Measurements from ENCODE around the gene ZG16B. TPM values are rescaled to one million over a fixed set of nuclear protein-coding genes. Genes with fewer than 3 reads are reported as not detected.

ZG16B gene
- total RNA-seq, 4 donors from 2014 or later = 1.3 to 15.9 TPM; not detected in 2

DNA sequence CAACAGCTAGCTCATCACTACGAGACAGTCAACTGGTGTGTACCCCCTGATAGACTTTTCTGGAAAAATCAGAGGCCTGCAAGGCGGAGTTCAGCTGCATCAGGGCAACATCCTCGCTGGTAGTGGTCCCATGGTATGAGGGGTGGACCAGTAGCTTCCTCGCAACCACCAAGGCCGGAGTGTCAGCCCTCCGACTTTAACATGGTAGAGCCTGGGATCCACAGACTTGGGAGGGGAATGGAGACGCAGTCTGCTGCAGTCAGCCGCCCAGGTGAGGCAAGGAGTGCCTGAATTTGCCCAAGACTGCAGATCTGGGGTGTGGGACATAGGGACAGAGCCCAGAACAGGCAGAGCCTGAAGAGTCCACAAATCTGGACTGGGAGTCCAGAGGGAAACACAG lies 13.4 kb downstream of the ZG16B start:
- TF ChIP-seq, protein P1, sequence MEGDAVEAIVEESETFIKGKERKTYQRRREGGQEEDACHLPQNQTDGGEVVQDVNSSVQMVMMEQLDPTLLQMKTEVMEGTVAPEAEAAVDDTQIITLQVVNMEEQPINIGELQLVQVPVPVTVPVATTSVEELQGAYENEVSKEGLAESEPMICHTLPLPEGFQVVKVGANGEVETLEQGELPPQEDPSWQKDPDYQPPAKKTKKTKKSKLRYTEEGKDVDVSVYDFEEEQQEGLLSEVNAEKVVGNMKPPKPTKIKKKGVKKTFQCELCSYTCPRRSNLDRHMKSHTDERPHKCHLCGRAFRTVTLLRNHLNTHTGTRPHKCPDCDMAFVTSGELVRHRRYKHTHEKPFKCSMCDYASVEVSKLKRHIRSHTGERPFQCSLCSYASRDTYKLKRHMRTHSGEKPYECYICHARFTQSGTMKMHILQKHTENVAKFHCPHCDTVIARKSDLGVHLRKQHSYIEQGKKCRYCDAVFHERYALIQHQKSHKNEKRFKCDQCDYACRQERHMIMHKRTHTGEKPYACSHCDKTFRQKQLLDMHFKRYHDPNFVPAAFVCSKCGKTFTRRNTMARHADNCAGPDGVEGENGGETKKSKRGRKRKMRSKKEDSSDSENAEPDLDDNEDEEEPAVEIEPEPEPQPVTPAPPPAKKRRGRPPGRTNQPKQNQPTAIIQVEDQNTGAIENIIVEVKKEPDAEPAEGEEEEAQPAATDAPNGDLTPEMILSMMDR (IDR thresholded peaks at IDR 0.05) = no peak
- no peak for TF ChIP-seq POLR2A (IDR thresholded peaks at IDR 0.05)
- H3K27me3 ChIP-seq = no peaks in the 10 kb centered on the region
- DNase-seq = no peak
- peaks cover 0 to 4% of the 10 kb centered on the region in 2 donors for H3K4me1 ChIP-seq
- H3K36me3 ChIP-seq = no peaks in the 10 kb centered on the region
- no peak overlapping the region for H3K27ac ChIP-seq
- no peak overlapping the region for H3K4me3 ChIP-seq
- H3K9me3 ChIP-seq = no peaks in the 10 kb centered on the region
- intact Hi-C loops (cut with DNase I; ENCODE audit: low total_unique reads) = no loop called here

DNA sequence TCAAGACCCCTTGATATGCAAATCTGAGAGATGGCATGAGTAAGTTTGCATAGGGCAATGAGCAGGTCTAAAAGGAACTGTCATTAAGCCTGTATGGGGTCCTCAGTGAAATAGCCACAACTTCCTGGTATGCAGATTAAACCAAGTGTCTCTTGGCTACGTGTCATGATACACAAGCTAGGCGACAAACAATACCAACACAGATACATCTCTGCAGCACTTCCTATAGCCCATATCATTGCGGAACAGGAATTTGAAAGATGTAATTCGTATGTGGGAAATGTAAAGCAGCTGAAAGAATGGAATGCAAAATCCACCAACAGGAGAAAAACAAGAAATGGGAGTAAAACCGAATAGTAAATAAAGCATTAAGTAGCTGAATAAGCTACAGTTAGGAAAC lies 15.0 kb downstream of the ZG16B start:
- TF ChIP-seq, protein P1 (IDR thresholded peaks at IDR 0.05) = no peak
- no peak for TF ChIP-seq POLR2A (IDR thresholded peaks at IDR 0.05)
- peaks cover 0 to 4% of the 10 kb centered on the region in 2 donors for H3K4me1 ChIP-seq
- no peaks in the 10 kb centered on the region for H3K36me3 ChIP-seq
- intact Hi-C loops (cut with DNase I; ENCODE audit: low total_unique reads) = no loop called here
- no peak overlapping the region for H3K27ac ChIP-seq
- no peak for DNase-seq
- H3K27me3 ChIP-seq = no peaks in the 10 kb centered on the region
- H3K4me3 ChIP-seq = no peak overlapping the region
- no peaks in the 10 kb centered on the region for H3K9me3 ChIP-seq

DNA sequence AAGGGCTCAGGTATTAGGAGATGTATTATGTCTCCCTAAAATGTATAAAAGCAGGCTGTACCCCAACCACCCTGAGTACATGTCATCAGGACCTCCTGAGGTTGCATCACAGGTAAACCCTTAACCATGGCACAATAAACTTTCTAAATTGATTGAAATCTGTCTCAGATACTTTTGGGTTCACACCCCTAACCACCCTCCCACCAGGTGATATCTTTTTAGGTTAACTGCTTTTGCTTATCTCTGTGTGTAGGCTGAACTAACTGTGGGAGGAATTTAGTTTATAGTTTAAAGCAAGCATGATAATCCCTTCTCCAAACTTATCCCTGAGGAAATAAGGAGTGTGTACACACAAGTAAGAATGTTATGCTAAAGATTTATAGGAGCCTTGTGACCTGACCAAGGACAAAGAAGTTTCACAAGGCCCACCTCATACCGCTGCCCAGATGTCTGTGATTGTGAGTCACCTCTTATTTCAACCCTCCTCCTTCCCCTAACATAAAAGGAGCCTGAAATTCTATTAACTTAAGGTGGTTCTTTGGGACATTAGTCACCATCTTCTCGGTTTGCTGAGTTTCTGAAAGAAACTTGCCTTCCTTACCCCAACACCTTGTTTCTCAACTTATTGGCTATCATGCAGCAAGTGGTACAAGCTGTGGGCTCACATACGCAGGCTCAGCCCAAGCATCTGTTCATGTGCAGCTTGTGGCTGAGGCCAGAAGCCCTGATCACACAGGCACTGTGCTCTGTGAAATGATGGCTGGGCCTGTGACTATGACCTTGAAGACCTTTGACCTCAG lies 16.6 kb downstream of the ZG16B start:
- H3K27me3 ChIP-seq = no peaks in the 10 kb centered on the region
- intact Hi-C loops (cut with DNase I; ENCODE audit: low total_unique reads) = no loop called here

DNA sequence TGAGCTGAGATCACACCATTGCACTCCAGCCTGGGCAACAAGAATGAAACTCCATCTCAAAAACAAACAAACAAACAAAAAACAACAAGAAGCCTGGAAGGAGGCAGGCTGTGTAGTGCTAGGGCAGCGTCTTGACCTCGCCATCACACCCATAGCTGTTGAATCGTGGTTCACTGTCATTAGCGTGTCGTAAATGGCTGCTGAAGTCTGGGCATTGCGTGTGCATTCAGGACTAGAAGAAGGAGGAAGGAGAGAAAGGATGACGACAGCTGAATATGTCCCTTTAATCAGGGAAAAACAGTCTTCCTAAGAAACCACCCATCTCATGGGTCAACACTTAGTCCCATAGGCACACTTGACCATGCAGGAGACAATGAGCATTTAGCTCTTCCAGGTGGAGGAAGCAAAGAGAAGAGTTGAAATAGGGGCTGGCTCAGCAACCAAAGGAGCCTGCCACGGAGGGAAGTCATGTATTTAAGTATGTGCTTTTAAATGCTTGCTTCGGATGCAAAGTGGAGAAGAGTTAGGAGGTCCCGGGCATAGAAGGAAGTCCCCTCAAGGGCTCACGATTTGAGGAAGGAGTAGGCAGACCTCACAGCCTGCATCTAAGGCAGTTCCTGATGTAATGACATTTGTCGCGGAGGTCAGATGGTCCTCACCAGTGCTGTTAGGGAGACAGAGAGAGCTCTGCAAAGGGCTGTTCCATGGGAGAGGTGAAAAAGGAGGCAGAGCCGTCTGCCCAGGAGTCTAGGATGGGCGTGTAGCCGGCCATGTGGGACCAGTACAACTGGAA lies 19.0 kb downstream of the ZG16B start:
- no peak for DNase-seq
- Histone ChIP-seq H3K27me3 (no peaks in the 10 kb centered on the region), H3K4me3 (no peak overlapping the region), H3K9me3 (no peaks in the 10 kb centered on the region), H3K36me3 (no peaks in the 10 kb centered on the region), H3K27ac (no peak overlapping the region), H3K4me1 (no peaks in the 10 kb centered on the region)
- TF ChIP-seq, protein P1 (IDR thresholded peaks at IDR 0.05) = no peak
- TF ChIP-seq POLR2A (IDR thresholded peaks at IDR 0.05) = no peak
- intact Hi-C loops (cut with DNase I; ENCODE audit: low total_unique reads) = no loop called here

More for the DNA sequence above, 16.6 kb downstream of the ZG16B start:
- H3K4me3 ChIP-seq = no peak overlapping the region
- peaks cover 0 to 4% of the 10 kb centered on the region in 2 donors for H3K4me1 ChIP-seq
- TF ChIP-seq POLR2A (IDR thresholded peaks at IDR 0.05) = no peak
- TF ChIP-seq, protein P1 (IDR thresholded peaks at IDR 0.05) = no peak
- no peak for DNase-seq
- no peaks in the 10 kb centered on the region for H3K9me3 ChIP-seq
- H3K27ac ChIP-seq = no peak overlapping the region
- no peaks in the 10 kb centered on the region for H3K36me3 ChIP-seq
